Endothelial cell of umbilical vein (primary cell): ENCODE results near the gene AKAP4. TPM values are rescaled to one million over a fixed set of nuclear protein-coding genes. Genes with fewer than 3 reads are reported as not detected.

Source experiments
- BruUV-seq: library from RNA; stranded (reverse); fragments of 400-500 nt; replicated peaks from 2 replicates; lab custom pipeline; 2021; lab: Mats Ljungman, UMichigan
- CTCF ChIA-PET: fragments of 300-600, 350-600 bp; sonication (Branson Sonifier 250); formaldehyde crosslinking; loops from one replicate; lab custom pipeline; 2021; ENCODE audit warnings: antibody characterized with exemption, inconsistent platforms; lab: Charles Lee
- POLR2A ChIA-PET: fragments of 300-600, 350-600 bp; sonication (Branson Sonifier 250); formaldehyde crosslinking; loops from one replicate; lab custom pipeline; 2021; ENCODE audit warnings: antibody characterized with exemption, inconsistent platforms; lab: Charles Lee
- DNase-seq: peaks from one replicate; pipeline ENCODE4 v3.0.0-alpha.2; 2011; ENCODE audit warnings: low read depth, low spot score
- FAIRE-seq: peaks from 2 replicates; lab custom pipeline; 2011; peaks lifted over from hg19 to GRCh38; lab: Jason Lieb, UNC
- H2AFZ ChIP-seq: 2 replicates; pipeline ENCODE4 v1.6.0; 2012; ENCODE audit warnings: low read depth, low read length, control low read depth, inconsistent platforms
- H3K27ac ChIP-seq: 2 replicates; pipeline ENCODE4 v1.5.1; 2011; ENCODE audit warnings: low read depth, mild to moderate bottlenecking, control low read depth, low read length, moderate library complexity; ENCODE audit not compliant: insufficient read depth
- H3K27me3 ChIP-seq, 2 experiments: 2 replicates each; pipeline versions ENCODE4 v1.6.0 to v1.6.1; 2011; ENCODE audit warnings: low read length in 2 of 2, mixed read lengths in 1 of 2; ENCODE audit not compliant: control insufficient read depth in 2 of 2, insufficient read depth in 2 of 2
- H3K36me3 ChIP-seq, 2 experiments: 2 replicates in 1 of 2; 3 replicates in 1 of 2; pipeline ENCODE4 v1.5.1; 2011; ENCODE audit warnings: low read length in 2 of 2, mild to moderate bottlenecking in 1 of 2, moderate library complexity in 1 of 2; ENCODE audit not compliant: control insufficient read depth in 2 of 2, insufficient read depth in 2 of 2; ENCODE audit errors: extremely low read depth in 1 of 2
- H3K4me1 ChIP-seq: 3 replicates; pipeline ENCODE4 v1.5.1; 2011; ENCODE audit warnings: mild to moderate bottlenecking, low read length; ENCODE audit not compliant: control insufficient read depth, insufficient read depth; ENCODE audit errors: extremely low read depth
- H3K4me2 ChIP-seq: 2 replicates; pipeline ENCODE4 v1.6.1; 2011; ENCODE audit warnings: low read length, control low read depth, mixed read lengths; ENCODE audit not compliant: insufficient read depth
- H3K4me3 ChIP-seq, 3 experiments: fragments of 200-600 bp in 1 of 3; sonication (generic), shearing (Covaris generic) in 1 of 3; replicated peaks in 1 of 3; 2 replicates each; pipeline ENCODE4 v1.5.1; 2011 to 2016; ENCODE audit warnings: control low read depth in 3 of 3, low read length in 3 of 3, mild to moderate bottlenecking in 2 of 3, inconsistent platforms in 1 of 3, low read depth in 1 of 3, moderate library complexity in 1 of 3; ENCODE audit not compliant: insufficient read depth in 1 of 3
- H3K79me2 ChIP-seq: 2 replicates; pipeline ENCODE4 v1.6.0; 2012; ENCODE audit warnings: low read length, inconsistent platforms; ENCODE audit not compliant: control insufficient read depth, insufficient read depth
- H3K9ac ChIP-seq: replicated peaks from 2 replicates; pipeline ENCODE3; 2011; ENCODE audit warnings: low read length, control low read depth; ENCODE audit not compliant: insufficient read depth; ENCODE audit errors: extremely low read depth
- H3K9me1 ChIP-seq: replicated peaks from 3 replicates; pipeline ENCODE4 v1.6.0; 2011; ENCODE audit warnings: mild to moderate bottlenecking, low read length; ENCODE audit not compliant: control insufficient read depth, insufficient read depth; ENCODE audit errors: extremely low read depth
- H3K9me3 ChIP-seq: replicated peaks from 2 replicates; pipeline ENCODE4 v1.5.1; 2012; ENCODE audit warnings: low read length, inconsistent platforms; ENCODE audit not compliant: control insufficient read depth, insufficient read depth
- H4K20me1 ChIP-seq: replicated peaks from 2 replicates; pipeline ENCODE3; 2011; ENCODE audit warnings: mild to moderate bottlenecking, low read length; ENCODE audit not compliant: control insufficient read depth, insufficient read depth; ENCODE audit errors: extremely low read depth
- EZH2 ChIP-seq: IDR thresholded peaks from 2 replicates; pipeline ENCODE4 v1.6.1; 2012; ENCODE audit warnings: borderline replicate concordance, low read depth, mild to moderate bottlenecking, moderate library complexity, low read length, inconsistent platforms; ENCODE audit not compliant: severe bottlenecking
- FOS ChIP-seq: IDR thresholded peaks from 2 replicates; pipeline ENCODE4 v1.6.1; 2011; ENCODE audit warnings: mild to moderate bottlenecking, low read length, moderate library complexity, borderline replicate concordance; ENCODE audit not compliant: insufficient read depth
- GATA2 ChIP-seq: IDR thresholded peaks from 2 replicates; pipeline ENCODE4 v1.7.0; 2011; ENCODE audit warnings: low read depth, mild to moderate bottlenecking, moderate library complexity, mixed read lengths, low read length; ENCODE audit not compliant: insufficient read length, insufficient read depth
- JUN ChIP-seq: IDR thresholded peaks from 2 replicates; pipeline ENCODE4 v1.6.1; 2011; ENCODE audit warnings: borderline replicate concordance, low read depth; ENCODE audit not compliant: insufficient read length, insufficient read depth
- MYC ChIP-seq: IDR thresholded peaks from one replicate; pipeline ENCODE4 v1.6.1; 2011; ENCODE audit warnings: mild to moderate bottlenecking, low read depth, low read length
- POLR2A ChIP-seq: IDR thresholded peaks from 2 replicates; pipeline ENCODE4 v1.6.1; 2012; ENCODE audit warnings: low read depth, mild to moderate bottlenecking, control low read depth, low read length
- POLR2AphosphoS5 ChIP-seq: IDR thresholded peaks from 2 replicates; pipeline ENCODE4 v1.6.1; 2012; ENCODE audit warnings: low read depth, mild to moderate bottlenecking, control low read depth, low read length, moderate library complexity; ENCODE audit not compliant: insufficient read depth
- dilution Hi-C: fragments of 300-500 bp; cut with MboI; formaldehyde crosslinking; loops from one replicate; pipeline ENCODE4 v1.15.0; 2019; ENCODE audit warnings: low sequenced_read_pairs; ENCODE audit not compliant: extremely low pct_ligation_motif_present
- intact Hi-C: fragments of 100-400 bp; cut with micrococcal nuclease; formaldehyde crosslinking; loops from one replicate; pipeline ENCODE4 v1.10.0; 2022
- polyA plus RNA-seq, 4 experiments: library from polyadenylated mRNA; depleted of rRNA in 3 of 4; stranded (reverse) in 3 of 4; unstranded in 1 of 4; fragments of >200 nt; gene quantifications; 2 replicates each; pipeline versions ENCODE4 v1.2.1 to v1.2.3, GENCODE V29; 2011 to 2012; ENCODE audit warnings: missing spikeins in 1 of 4
- total RNA-seq: library from RNA; stranded (reverse); gene quantifications from 2 replicates; pipeline ENCODE4 v1.2.3, GENCODE V29; 2021
- TF ChIP-seq, protein P1 (sequence below): IDR thresholded peaks from 2 replicates; pipeline ENCODE4 v1.6.1; 2011; ENCODE audit not compliant: insufficient read depth, insufficient read length
- TF ChIP-seq, protein P2 (sequence below), 2 donors: IDR thresholded peaks; 1 replicate in 1 of 2; 2 replicates in 1 of 2; pipeline ENCODE4 v1.5.1; 2011; ENCODE audit warnings: low read length in 2 of 2, mild to moderate bottlenecking in 2 of 2, moderate library complexity in 2 of 2, control low read depth in 1 of 2, inconsistent platforms in 1 of 2, low read depth in 1 of 2; ENCODE audit not compliant: insufficient read depth in 1 of 2; ENCODE audit errors: extremely low read depth in 1 of 2

The AKAP4 gene
- total and polyA plus RNA-seq, 2 donors (not counting 3 experiments of a cell fraction or from before 2014, with no cell fraction given), result not detected

DNA sequence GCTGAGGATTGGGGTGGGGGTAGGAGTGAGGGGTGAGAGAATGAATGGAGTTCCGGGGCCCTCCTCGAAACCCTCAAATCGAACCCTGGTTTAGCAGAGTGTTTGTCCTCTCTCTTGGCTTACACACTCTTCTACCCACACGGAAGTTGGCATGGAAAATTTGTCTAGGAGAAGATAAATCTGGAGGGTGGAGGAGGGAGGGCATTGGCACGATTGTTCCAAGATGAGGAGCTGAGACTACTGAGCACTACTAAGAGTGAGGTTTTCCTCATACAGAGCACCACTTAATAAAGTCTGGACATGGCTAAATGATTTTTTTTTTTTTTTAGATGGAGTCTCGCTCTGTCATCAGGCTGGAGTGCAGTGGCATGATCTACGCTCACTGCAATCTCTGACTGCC is 33.4 kb downstream of the AKAP4 start:
- Histone ChIP-seq H3K9me3 (no peaks in the 10 kb centered on the region), H4K20me1 (no peaks in the 10 kb centered on the region), H3K27me3 (no peaks in the 10 kb centered on the region), H3K4me2 (no peak overlapping the region), H3K9ac (no peak overlapping the region), H3K27ac (no peak overlapping the region), H3K4me3 (no peak overlapping the region), H3K4me1 (no peaks in the 10 kb centered on the region), H3K9me1 (no peaks in the 10 kb centered on the region), H3K36me3 (no peaks in the 10 kb centered on the region), H3K79me2 (no peaks in the 10 kb centered on the region), H2AFZ (no peak overlapping the region)
- TF ChIP-seq EZH2 (no peak), POLR2A (no peak), JUN (no peak), POLR2AphosphoS5 (no peak), MYC (no peak), FOS (no peak), GATA2 (no peak)
- TF ChIP-seq, protein P1, sequence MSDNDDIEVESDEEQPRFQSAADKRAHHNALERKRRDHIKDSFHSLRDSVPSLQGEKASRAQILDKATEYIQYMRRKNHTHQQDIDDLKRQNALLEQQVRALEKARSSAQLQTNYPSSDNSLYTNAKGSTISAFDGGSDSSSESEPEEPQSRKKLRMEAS, result no peak
- TF ChIP-seq, protein P2, sequence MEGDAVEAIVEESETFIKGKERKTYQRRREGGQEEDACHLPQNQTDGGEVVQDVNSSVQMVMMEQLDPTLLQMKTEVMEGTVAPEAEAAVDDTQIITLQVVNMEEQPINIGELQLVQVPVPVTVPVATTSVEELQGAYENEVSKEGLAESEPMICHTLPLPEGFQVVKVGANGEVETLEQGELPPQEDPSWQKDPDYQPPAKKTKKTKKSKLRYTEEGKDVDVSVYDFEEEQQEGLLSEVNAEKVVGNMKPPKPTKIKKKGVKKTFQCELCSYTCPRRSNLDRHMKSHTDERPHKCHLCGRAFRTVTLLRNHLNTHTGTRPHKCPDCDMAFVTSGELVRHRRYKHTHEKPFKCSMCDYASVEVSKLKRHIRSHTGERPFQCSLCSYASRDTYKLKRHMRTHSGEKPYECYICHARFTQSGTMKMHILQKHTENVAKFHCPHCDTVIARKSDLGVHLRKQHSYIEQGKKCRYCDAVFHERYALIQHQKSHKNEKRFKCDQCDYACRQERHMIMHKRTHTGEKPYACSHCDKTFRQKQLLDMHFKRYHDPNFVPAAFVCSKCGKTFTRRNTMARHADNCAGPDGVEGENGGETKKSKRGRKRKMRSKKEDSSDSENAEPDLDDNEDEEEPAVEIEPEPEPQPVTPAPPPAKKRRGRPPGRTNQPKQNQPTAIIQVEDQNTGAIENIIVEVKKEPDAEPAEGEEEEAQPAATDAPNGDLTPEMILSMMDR (IDR thresholded peaks at IDR 0.05; ENCODE audit: extremely low read depth in 1 of 2, insufficient read depth in 1 of 2, low read depth in 1 of 2, low read length in 2 of 2), result no peak
- BruUV-seq, result no TSS peak
- DNase-seq (no peak), FAIRE-seq (no peak)
- ChIA-PET CTCF (no interaction called here), POLR2A (no interaction called here)
- intact Hi-C loops, result no loop called here
- dilution Hi-C loops, result no loop called here
